22Rv1 (cell line): ENCODE measurements around the gene SYNGR1.

Experiments
- ZFX ChIP-seq: fragments of 450-650 bp; IDR thresholded peaks from 2 replicates; pipeline ENCODE4 v1.6.1; 2017; ENCODE audit warnings: antibody characterized with exemption, borderline replicate concordance
- TF ChIP-seq, protein P1 (sequence below): fragments of 450-650 bp; IDR thresholded peaks from 2 replicates; pipeline ENCODE4 v1.5.1; 2017; ENCODE audit warnings: mild to moderate bottlenecking

DNA sequence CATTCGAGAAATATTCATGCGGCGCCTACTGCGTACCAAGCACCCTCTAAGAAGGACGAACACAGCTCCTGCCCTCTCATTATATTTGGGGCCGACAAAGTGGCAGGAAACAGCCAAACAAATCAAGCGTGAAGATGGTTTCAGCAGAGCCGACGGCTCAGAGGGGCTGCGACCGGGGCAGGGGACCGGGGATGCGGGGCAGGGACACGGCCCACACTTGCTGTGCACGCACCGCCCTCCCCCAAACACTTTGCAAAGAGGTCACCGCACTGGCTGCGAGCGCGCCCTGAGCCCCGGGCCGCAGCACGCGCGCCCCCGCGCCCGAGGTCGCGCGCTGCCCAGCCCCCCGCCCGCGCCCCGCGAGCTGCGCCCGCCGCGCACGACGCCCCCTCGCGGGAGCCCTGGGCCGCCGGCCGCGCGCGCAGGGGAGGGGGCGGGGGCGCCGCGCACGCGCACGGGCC is 255 bp upstream of the SYNGR1 start:
- TF ChIP-seq, protein P1, sequence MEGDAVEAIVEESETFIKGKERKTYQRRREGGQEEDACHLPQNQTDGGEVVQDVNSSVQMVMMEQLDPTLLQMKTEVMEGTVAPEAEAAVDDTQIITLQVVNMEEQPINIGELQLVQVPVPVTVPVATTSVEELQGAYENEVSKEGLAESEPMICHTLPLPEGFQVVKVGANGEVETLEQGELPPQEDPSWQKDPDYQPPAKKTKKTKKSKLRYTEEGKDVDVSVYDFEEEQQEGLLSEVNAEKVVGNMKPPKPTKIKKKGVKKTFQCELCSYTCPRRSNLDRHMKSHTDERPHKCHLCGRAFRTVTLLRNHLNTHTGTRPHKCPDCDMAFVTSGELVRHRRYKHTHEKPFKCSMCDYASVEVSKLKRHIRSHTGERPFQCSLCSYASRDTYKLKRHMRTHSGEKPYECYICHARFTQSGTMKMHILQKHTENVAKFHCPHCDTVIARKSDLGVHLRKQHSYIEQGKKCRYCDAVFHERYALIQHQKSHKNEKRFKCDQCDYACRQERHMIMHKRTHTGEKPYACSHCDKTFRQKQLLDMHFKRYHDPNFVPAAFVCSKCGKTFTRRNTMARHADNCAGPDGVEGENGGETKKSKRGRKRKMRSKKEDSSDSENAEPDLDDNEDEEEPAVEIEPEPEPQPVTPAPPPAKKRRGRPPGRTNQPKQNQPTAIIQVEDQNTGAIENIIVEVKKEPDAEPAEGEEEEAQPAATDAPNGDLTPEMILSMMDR: peak; percentile 45
- TF ChIP-seq ZFX: no peak
